K562 (cell line): Measurements from ENCODE around the gene ARID3B. TPM values are rescaled to one million over a fixed set of nuclear protein-coding genes. Genes with fewer than 3 reads are reported as not detected.

Experiments
- ARHGAP35 ChIP-seq: fragments of 450-650 bp; IDR thresholded peaks from 2 replicates; pipeline ENCODE4 v1.6.1; 2018; ENCODE audit not compliant: partially characterized antibody
- ATF7 ChIP-seq: fragments of 450-650 bp; IDR thresholded peaks from 2 replicates; pipeline ENCODE4 v1.7.1; 2014; ENCODE audit warnings: mild to moderate bottlenecking, moderate library complexity
- BACH1 ChIP-seq: fragments of 200-800 bp; sonication (Bioruptor generic); IDR thresholded peaks from 2 replicates; pipeline ENCODE4 v1.6.1; 2016; ENCODE audit warnings: missing genetic modification characterization, missing compliant biosample characterization
- CBX1 ChIP-seq: sonication (generic); IDR thresholded peaks from 2 replicates; pipeline ENCODE4 v1.6.1; 2016; ENCODE audit warnings: antibody characterized with exemption, low read depth, mild to moderate bottlenecking
- CSDE1 ChIP-seq, 2 experiments: fragments of 450-650 bp; IDR thresholded peaks; 2 replicates each; pipeline ENCODE4 v1.6.1; 2016; ENCODE audit warnings: mild to moderate bottlenecking in 1 of 2
- DIDO1 ChIP-seq: fragments of 450-650 bp; IDR thresholded peaks from 2 replicates; pipeline ENCODE4 v1.6.1; 2016; ENCODE audit warnings: low read depth, missing biosample characterization, missing genetic modification characterization
- EGR1 ChIP-seq: fragments of 450-650 bp; conservative IDR thresholded peaks from 2 replicates; pipeline ENCODE4 v1.6.1; 2017; ENCODE audit warnings: mild to moderate bottlenecking
- FOS ChIP-seq: IDR thresholded peaks from 3 replicates; pipeline ENCODE4 v1.6.1; 2011; ENCODE audit not compliant: insufficient read length; ENCODE audit errors: extremely low read depth
- GABPB2 ChIP-seq: fragments of 250-450 bp; sonication (Bioruptor Pico); conservative IDR thresholded peaks from 2 replicates; pipeline ENCODE4 v1.5.1; 2021; ENCODE audit warnings: mild to moderate bottlenecking
- GATA2 ChIP-seq: sonication (generic); formaldehyde crosslinking; IDR thresholded peaks from 2 replicates; pipeline ENCODE4 v1.4.0; 2020; ENCODE audit warnings: mild to moderate bottlenecking, missing genetic modification reagents
- KDM1A ChIP-seq, 2 experiments: fragments of 450-650 bp; IDR thresholded peaks; 2 replicates each; pipeline ENCODE4 v1.6.1; 2016; ENCODE audit warnings: mild to moderate bottlenecking in 2 of 2
- NFIC ChIP-seq: fragments of 450-650 bp; IDR thresholded peaks from 2 replicates; pipeline ENCODE4 v1.6.1; 2017; ENCODE audit warnings: mild to moderate bottlenecking, inconsistent platforms
- POLR2AphosphoS5 ChIP-seq: IDR thresholded peaks from 2 replicates; pipeline ENCODE4 v1.6.1; 2011; ENCODE audit warnings: mild to moderate bottlenecking, low read depth, low read length, moderate library complexity; ENCODE audit not compliant: control insufficient read depth, insufficient read depth
- PTBP1 ChIP-seq: fragments of 200-400 bp; formaldehyde crosslinking; IDR thresholded peaks from 2 replicates; pipeline ENCODE4 v1.6.1; 2017; ENCODE audit warnings: low read depth, low read length
- PTRF ChIP-seq: fragments of 450-650 bp; IDR thresholded peaks from 2 replicates; pipeline ENCODE4 v1.6.1; 2016; ENCODE audit warnings: mild to moderate bottlenecking, missing genetic modification characterization, missing compliant biosample characterization
- RBFOX2 ChIP-seq: fragments of 200-400 bp; formaldehyde crosslinking; IDR thresholded peaks from 2 replicates; pipeline ENCODE4 v1.6.1; 2017; ENCODE audit warnings: low read depth, mild to moderate bottlenecking, low read length, moderate library complexity
- RBM22 ChIP-seq: fragments of 200-400 bp; formaldehyde crosslinking; IDR thresholded peaks from 2 replicates; pipeline ENCODE4 v1.6.1; 2018; ENCODE audit warnings: low read length, low read depth; ENCODE audit not compliant: poor library complexity, severe bottlenecking
- SIX5 ChIP-seq, 2 experiments: IDR thresholded peaks; 2 replicates each; pipeline ENCODE4 v1.6.1; 2011; ENCODE audit warnings: low read length in 2 of 2, borderline replicate concordance in 1 of 2, low read depth in 1 of 2, mild to moderate bottlenecking in 1 of 2, moderate library complexity in 1 of 2; ENCODE audit not compliant: insufficient read depth in 1 of 2
- TBP ChIP-seq: optimal IDR thresholded peaks from 2 replicates; pipeline ENCODE3; 2011; ENCODE audit warnings: low read depth, low read length, improper control_type of control experiment
- ZBTB5 ChIP-seq: fragments of 450-650 bp; IDR thresholded peaks from 2 replicates; pipeline ENCODE4 v1.6.1; 2017; ENCODE audit warnings: antibody characterized with exemption
- ZEB2 ChIP-seq: fragments of 450-650 bp; IDR thresholded peaks from 2 replicates; pipeline ENCODE4 v1.6.1; 2016
- ZNF551 ChIP-seq: fragments of 250-450 bp; sonication (Bioruptor Pico); IDR thresholded peaks from 2 replicates; pipeline ENCODE4 v1.5.0; 2021; ENCODE audit warnings: mild to moderate bottlenecking, moderate library complexity
- ZNF79 ChIP-seq: fragments of 250-450 bp; sonication (Bioruptor Pico); IDR thresholded peaks from 2 replicates; pipeline ENCODE4 v1.4.0; 2020; ENCODE audit warnings: low read depth, mild to moderate bottlenecking, moderate library complexity
- polyA plus RNA-seq, 8 experiments: library from polyadenylated mRNA; depleted of rRNA in 4 of 8; stranded (reverse) in 5 of 8; unstranded in 3 of 8; fragments of >200 nt; fragmentation: Nextera tagmentation in 2 of 8; fragmentation: Illumina TruSeq in 1 of 8; extraction: Ambion mirVana in 2 of 8; extraction: Trizol in 1 of 8; gene quantifications; 2 replicates each; pipeline versions ENCODE4 v1.2.1 to v1.2.3, GENCODE V29; 2011 to 2014; ENCODE audit warnings: inconsistent platforms in 1 of 8, missing spikeins in 1 of 8
- total RNA-seq, 7 experiments: library from RNA; depleted of rRNA in 6 of 7; stranded (reverse); fragments of >200 nt in 6 of 7; fragmentation: Illumina TruSeq in 2 of 7; extraction: Trizol in 2 of 7; gene quantifications; 2 replicates each; pipeline versions ENCODE4 v1.2.1 to v1.2.3, GENCODE V29; 2011 to 2021; ENCODE audit warnings: low replicate concordance in 1 of 7
- TF ChIP-seq, protein P1 (sequence below): fragments of 450-650 bp; IDR thresholded peaks from 2 replicates; pipeline ENCODE4 v1.7.0; 2016; ENCODE audit warnings: borderline replicate concordance
- TF ChIP-seq, protein P2 (sequence below): sonication (generic); IDR thresholded peaks from 2 replicates; pipeline ENCODE4 v1.6.1; 2016

Gene ARID3B
- total and polyA plus RNA-seq, 9 of the 15 experiments (the other 6 are each of a cell fraction or from before 2014, with no cell fraction given), result 0.32 to 15.1 (median 7.1) TPM

DNA sequence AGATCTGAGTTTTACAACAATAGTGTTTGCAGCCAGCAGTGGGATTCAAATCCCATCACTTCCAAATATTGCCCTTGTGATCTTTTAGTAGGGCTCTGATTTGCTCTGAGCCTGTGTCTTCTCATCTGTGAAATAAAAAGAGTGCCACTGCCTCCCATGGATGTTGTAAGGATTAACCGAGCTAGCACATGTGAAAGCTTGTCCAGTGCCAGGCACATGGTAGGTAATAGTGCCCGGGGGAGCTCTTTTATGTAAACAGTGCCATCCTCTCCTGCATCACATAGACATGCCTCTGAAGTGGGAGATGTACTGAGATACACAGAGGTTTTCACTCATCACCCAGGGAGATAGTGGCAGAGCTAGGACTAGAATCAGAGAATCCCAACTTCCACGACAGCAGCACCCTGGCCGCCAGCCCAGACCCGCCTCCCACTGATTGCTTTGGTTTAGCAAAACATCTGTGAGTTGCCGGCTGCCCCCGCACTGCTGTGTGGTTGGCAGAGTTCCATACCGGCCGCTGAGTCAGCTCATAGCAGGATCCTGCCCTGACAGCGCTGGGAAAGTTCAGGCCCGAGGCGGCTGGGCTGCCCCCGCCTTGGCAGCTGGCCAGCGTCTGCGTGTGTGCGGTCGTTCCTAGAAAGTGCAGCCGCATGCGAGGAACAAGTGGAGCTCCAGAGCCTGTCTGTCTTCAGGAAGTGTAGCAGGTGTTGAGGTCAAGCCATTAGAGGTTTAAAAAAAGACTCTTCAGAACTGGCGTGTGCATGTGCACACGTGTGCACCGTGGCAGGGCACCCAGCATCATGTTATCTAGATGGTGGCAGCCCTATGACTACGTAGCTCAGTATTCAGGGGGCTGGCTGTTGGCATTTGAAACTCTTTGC, 5.0 kb downstream of the ARID3B start (continued):
- TF ChIP-seq RBM22 (peak; percentile 70), NFIC (peak; percentile 100), RBFOX2 (peak; percentile 56), BACH1 (tag) (peak; percentile 94; the same call in 1 of the 2 replicates), GABPB2 (no peak), TBP (peak; percentile 14), ARHGAP35 (no peak), PTBP1 (0 out of 2 replicates have a peak, but pooled peaks have one; percentile 65), ZBTB5 (peak; percentile 94), KDM1A (IDR thresholded peaks at IDR 0.05) (peak; percentile 100), CBX1 (peak; percentile 68; the same call in 1 of the 2 replicates), PTRF (tag) (no peak), ZNF79 (CRISPR knock-in tag) (no peak), SIX5 (IDR thresholded peaks at IDR 0.05; ENCODE audit: borderline replicate concordance in 1 of 2, insufficient read depth in 1 of 2, low read depth in 1 of 2, low read length in 2 of 2) (0 out of 4 replicates have a peak, but pooled peaks of 1 of the 2 experiments have one; percentile 24), ZNF551 (CRISPR knock-in tag) (no peak), GATA2 (no peak), DIDO1 (tag) (no peak), ZEB2 (peak; percentile 86), FOS (peak; percentile 41), ATF7 (peak; percentile 95), POLR2AphosphoS5 (peak; percentile 94), CSDE1 (IDR thresholded peaks at IDR 0.05) (no peak), EGR1 (peak; percentile 99)
- TF ChIP-seq, protein P1, sequence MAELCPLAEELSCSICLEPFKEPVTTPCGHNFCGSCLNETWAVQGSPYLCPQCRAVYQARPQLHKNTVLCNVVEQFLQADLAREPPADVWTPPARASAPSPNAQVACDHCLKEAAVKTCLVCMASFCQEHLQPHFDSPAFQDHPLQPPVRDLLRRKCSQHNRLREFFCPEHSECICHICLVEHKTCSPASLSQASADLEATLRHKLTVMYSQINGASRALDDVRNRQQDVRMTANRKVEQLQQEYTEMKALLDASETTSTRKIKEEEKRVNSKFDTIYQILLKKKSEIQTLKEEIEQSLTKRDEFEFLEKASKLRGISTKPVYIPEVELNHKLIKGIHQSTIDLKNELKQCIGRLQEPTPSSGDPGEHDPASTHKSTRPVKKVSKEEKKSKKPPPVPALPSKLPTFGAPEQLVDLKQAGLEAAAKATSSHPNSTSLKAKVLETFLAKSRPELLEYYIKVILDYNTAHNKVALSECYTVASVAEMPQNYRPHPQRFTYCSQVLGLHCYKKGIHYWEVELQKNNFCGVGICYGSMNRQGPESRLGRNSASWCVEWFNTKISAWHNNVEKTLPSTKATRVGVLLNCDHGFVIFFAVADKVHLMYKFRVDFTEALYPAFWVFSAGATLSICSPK, result no peak
- TF ChIP-seq, protein P2, sequence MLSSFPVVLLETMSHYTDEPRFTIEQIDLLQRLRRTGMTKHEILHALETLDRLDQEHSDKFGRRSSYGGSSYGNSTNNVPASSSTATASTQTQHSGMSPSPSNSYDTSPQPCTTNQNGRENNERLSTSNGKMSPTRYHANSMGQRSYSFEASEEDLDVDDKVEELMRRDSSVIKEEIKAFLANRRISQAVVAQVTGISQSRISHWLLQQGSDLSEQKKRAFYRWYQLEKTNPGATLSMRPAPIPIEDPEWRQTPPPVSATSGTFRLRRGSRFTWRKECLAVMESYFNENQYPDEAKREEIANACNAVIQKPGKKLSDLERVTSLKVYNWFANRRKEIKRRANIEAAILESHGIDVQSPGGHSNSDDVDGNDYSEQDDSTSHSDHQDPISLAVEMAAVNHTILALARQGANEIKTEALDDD, result peak; percentile 55
